ENCODE measurements around the gene PPP2R1A. TPM values are rescaled to one million over a fixed set of nuclear protein-coding genes. Genes with fewer than 3 reads are reported as not detected.
A peak's percentile ranks its signal among the peaks of the same experiment; 100 is the strongest.

The PPP2R1A gene
- total RNA-seq, 1 donor from 2014 or later, result 332 TPM

DNA sequence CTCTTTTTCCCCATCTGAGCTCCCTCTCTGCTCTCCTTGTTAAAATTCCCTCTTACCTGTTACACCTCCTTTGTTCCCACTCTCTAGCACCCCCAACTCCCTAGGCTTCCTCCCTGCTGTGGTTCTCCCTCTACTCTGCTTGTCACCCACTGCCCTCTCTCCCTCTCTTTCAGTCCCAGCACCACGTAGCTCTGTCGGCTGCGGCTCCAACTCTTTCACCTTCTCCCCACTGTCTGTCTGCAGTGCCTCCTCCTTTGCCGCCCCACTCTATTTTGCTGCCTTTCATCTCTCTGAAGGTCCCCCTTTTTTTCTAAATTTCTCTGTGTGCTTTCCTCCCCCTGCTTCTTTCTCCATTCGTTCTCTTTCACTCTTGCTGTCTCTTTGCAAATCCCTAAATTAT lies 19.5 kb upstream of the PPP2R1A start:
- Mint-ChIP-seq H3K4me1 (ENCODE audit: low read depth, unreplicated experiment) (peaks cover 2% of the 10 kb centered on the region), H3K9me3 (ENCODE audit: unreplicated experiment) (peaks cover 21% of the 10 kb centered on the region), H3K36me3 (ENCODE audit: low read depth, unreplicated experiment) (peaks cover 20% of the 10 kb centered on the region), H3K27ac (ENCODE audit: unreplicated experiment) (no peak overlapping the region), H3K4me3 (ENCODE audit: unreplicated experiment) (peak overlapping the region; percentile 100), H3K27me3 (ENCODE audit: low read depth, unreplicated experiment) (no peaks in the 10 kb centered on the region)
- no peaks in the 10 kb centered on the region for H3K79me2 ChIP-seq (ENCODE audit: insufficient read depth, low read length)
- H3K4me3 ChIP-seq (ENCODE audit: insufficient read depth, low read depth, low read length), result peak overlapping the region; percentile 100
- H3K4me1 ChIP-seq (ENCODE audit: insufficient read depth, low read length), result peaks cover 2% of the 10 kb centered on the region
- H3K9me3 ChIP-seq (ENCODE audit: insufficient read depth, low read depth, low read length), result peaks cover 3% of the 10 kb centered on the region
- FAIRE-seq, result no peak
- peaks cover 11% of the 10 kb centered on the region for H3K36me3 ChIP-seq (ENCODE audit: insufficient read depth, low read length)
- peak overlapping the region; percentile 100 for H3K4me2 ChIP-seq (ENCODE audit: low read length)
- H3K9ac ChIP-seq (ENCODE audit: low read length), result peak overlapping the region; percentile 91
- H4K20me1 ChIP-seq (ENCODE audit: insufficient read depth, low read length), result no peaks in the 10 kb centered on the region
- DNase-seq (ENCODE audit: low read depth), result no peak
- H2AFZ ChIP-seq (ENCODE audit: low read depth, low read length), result peak overlapping the region; percentile 91
- TF ChIP-seq, protein P1, sequence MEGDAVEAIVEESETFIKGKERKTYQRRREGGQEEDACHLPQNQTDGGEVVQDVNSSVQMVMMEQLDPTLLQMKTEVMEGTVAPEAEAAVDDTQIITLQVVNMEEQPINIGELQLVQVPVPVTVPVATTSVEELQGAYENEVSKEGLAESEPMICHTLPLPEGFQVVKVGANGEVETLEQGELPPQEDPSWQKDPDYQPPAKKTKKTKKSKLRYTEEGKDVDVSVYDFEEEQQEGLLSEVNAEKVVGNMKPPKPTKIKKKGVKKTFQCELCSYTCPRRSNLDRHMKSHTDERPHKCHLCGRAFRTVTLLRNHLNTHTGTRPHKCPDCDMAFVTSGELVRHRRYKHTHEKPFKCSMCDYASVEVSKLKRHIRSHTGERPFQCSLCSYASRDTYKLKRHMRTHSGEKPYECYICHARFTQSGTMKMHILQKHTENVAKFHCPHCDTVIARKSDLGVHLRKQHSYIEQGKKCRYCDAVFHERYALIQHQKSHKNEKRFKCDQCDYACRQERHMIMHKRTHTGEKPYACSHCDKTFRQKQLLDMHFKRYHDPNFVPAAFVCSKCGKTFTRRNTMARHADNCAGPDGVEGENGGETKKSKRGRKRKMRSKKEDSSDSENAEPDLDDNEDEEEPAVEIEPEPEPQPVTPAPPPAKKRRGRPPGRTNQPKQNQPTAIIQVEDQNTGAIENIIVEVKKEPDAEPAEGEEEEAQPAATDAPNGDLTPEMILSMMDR (IDR thresholded peaks at IDR 0.05; ENCODE audit: insufficient read depth, low read depth, low read length), result no peak
- TF ChIP-seq EZH2 (IDR thresholded peaks at IDR 0.05; ENCODE audit: insufficient read depth, low read length), result no peak
- no peaks in the 10 kb centered on the region for H3K27me3 ChIP-seq (ENCODE audit: insufficient read depth, low read length)
- H3K27ac ChIP-seq (ENCODE audit: low read depth, low read length), result no peak overlapping the region

DNA sequence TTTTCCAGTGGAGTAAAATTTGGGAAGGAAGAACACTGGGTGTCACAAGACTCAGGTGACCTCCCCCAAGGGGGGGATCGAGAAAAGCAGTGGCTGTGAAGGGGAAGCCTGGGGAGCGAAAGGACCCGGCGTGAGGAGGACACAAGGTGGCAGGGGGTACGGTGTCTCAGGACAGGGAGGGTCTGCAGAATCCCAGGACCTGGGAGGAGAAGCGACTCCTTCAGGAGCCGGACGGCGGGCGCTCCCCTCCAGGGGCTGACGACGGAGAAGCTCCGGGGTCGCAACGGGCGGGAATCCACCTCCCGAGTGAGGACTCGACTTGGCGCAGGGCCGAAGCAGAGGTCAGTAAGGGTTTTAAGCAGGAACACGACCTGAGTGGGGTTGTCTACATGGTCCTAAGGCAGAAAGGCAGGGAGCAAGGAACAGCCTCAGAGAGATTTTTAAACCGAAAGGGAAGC lies 19.0 kb upstream of the PPP2R1A start:
- H3K4me3 ChIP-seq (ENCODE audit: insufficient read depth, low read depth, low read length), result peak overlapping the region; percentile 100
- peaks cover 2% of the 10 kb centered on the region for H3K4me1 Mint-ChIP-seq (ENCODE audit: low read depth, unreplicated experiment)
- H3K27me3 Mint-ChIP-seq (ENCODE audit: low read depth, unreplicated experiment), result no peaks in the 10 kb centered on the region
- no peak for DNase-seq (ENCODE audit: low read depth)
- H3K36me3 Mint-ChIP-seq (ENCODE audit: low read depth, unreplicated experiment), result peaks cover 20% of the 10 kb centered on the region
- peak overlapping the region; percentile 80 for H3K27ac Mint-ChIP-seq (ENCODE audit: unreplicated experiment)
- peak overlapping the region; percentile 100 for H3K4me3 Mint-ChIP-seq (ENCODE audit: unreplicated experiment)
- H3K9ac ChIP-seq (ENCODE audit: low read length), result peak overlapping the region; percentile 91
- peaks cover 21% of the 10 kb centered on the region for H3K9me3 Mint-ChIP-seq (ENCODE audit: unreplicated experiment)
- no peaks in the 10 kb centered on the region for H3K9me3 ChIP-seq (ENCODE audit: insufficient read depth, low read depth, low read length)
- peaks cover 2% of the 10 kb centered on the region for H3K4me1 ChIP-seq (ENCODE audit: insufficient read depth, low read length)
- H3K27ac ChIP-seq (ENCODE audit: low read depth, low read length), result no peak overlapping the region
- peaks cover 11% of the 10 kb centered on the region for H3K36me3 ChIP-seq (ENCODE audit: insufficient read depth, low read length)
- no peak for FAIRE-seq
- H3K79me2 ChIP-seq (ENCODE audit: insufficient read depth, low read length), result no peaks in the 10 kb centered on the region
- TF ChIP-seq, protein P1 (IDR thresholded peaks at IDR 0.05; ENCODE audit: insufficient read depth, low read depth, low read length), result no peak
- TF ChIP-seq EZH2 (IDR thresholded peaks at IDR 0.05; ENCODE audit: insufficient read depth, low read length), result no peak
- peak overlapping the region; percentile 100 for H3K4me2 ChIP-seq (ENCODE audit: low read length)
- H2AFZ ChIP-seq (ENCODE audit: low read depth, low read length), result peak overlapping the region; percentile 91
- H4K20me1 ChIP-seq (ENCODE audit: insufficient read depth, low read length), result no peaks in the 10 kb centered on the region
- H3K27me3 ChIP-seq (ENCODE audit: insufficient read depth, low read length), result no peaks in the 10 kb centered on the region

Data from astrocyte (in vitro differentiated cells and primary cell).